Stimulated activated CD4-positive, alpha-beta T cell treated with anti-CD3 and anti-CD28 coated beads, TNF-alpha, amount 100 ng/mL, for 24 hours (primary cell): ENCODE data around the gene PCDHB5.
"Not testable (repeated sequence)": the region's sequence is repeated elsewhere in the genome, so short reads cannot be mapped to it uniquely, and the experiment has no call there.

Experiments
- DNase-seq, 3 experiments: peaks; one replicate each; pipeline ENCODE4 v3.0.0-alpha.2; 2020; ENCODE audit warnings: low read depth in 3 of 3

PCDHB5 gene

DNA sequence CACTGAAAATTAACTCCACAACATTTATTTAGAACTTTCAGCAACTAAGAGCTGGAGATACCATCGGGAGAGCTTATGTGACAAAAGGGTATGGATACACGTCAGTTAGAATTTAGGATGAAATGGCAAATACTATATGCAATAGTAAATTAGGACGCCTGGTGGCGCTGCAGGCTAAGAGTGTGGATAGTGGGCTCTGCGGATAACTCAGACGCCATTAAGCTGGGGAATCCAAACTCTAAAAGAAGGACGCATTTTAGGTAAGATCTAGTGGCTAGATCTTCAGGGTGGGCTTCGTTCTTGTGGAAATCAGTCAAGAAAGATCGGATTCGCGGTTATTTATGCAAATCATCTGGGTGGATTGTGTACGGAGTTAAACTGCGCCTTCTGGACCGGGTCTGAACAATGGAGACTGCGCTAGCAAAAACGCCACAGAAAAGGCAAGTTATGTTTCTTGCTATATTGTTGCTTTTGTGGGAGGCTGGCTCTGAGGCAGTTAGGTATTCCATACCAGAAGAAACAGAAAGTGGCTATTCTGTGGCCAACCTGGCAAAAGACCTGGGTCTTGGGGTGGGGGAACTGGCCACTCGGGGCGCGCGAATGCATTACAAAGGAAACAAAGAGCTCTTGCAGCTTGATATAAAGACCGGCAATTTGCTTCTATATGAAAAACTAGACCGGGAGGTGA is at the start of gene PCDHB5:
Gene PCDHB5 (plus strand): TSS at position 177 of the 688 bp plus-strand sequence. CDS start 229 bp downstream, at position 406.
- no peak for DNase-seq

DNA sequence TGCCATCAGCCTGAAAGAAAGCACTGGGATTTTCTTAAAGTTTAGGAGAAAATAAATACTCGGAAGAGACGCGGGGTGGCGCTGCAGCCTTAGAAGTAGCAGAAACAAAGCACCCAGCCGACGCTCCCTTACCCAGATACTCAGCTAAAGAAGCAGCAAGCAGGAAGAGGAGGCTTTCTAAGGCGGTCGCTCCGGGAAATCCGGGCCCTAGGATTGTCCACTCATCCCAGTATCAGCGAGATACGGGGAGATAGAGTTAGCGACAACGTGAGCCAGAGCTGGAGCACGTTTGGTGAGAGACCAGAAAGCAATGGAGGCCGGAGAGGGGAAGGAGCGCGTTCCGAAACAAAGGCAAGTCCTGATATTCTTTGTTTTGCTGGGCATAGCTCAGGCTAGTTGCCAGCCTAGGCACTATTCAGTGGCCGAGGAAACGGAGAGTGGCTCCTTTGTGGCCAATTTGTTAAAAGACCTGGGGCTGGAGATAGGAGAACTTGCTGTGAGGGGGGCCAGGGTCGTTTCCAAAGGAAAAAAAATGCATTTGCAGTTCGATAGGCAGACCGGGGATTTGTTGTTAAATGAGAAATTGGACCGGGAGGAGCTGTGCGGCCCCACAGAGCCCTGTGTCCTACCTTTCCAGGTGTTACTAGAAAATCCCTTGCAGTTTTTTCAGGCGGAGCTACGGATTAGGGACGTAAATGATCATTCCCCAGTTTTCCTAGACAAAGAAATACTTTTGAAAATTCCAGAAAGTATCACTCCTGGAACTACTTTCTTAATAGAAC is 40.3 kb upstream of the PCDHB5 start, which contains the start of gene PCDHB2:
Gene PCDHB2 (plus strand): TSS at position 135 of the 782 bp plus-strand sequence. CDS start 176 bp downstream, at position 311.
- no peak for DNase-seq

DNA sequence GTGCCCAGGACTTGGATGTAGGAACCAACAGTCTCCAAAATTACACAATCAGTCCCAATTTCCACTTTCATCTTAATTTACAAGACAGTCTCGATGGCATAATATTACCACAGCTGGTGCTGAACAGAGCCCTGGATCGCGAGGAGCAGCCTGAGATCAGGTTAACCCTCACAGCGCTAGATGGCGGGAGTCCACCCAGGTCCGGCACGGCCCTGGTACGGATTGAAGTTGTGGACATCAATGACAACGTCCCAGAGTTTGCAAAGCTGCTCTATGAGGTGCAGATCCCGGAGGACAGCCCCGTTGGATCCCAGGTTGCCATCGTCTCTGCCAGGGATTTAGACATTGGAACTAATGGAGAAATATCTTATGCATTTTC is 39.8 kb upstream of the PCDHB5 start:
- no peak for DNase-seq

DNA sequence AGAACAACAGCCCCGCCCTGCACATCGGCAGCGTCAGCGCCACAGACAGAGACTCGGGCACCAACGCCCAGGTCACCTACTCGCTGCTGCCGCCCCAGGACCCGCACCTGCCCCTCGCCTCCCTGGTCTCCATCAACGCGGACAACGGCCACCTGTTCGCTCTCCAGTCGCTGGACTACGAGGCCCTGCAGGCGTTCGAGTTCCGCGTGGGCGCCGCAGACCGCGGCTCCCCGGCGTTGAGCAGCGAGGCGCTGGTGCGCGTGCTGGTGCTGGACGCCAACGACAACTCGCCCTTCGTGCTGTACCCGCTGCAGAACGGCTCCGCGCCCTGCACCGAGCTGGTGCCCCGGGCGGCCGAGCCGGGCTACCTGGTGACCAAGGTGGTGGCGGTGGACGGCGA is 38.8 kb upstream of the PCDHB5 start:
- DNase-seq = not testable (repeated sequence)

DNA sequence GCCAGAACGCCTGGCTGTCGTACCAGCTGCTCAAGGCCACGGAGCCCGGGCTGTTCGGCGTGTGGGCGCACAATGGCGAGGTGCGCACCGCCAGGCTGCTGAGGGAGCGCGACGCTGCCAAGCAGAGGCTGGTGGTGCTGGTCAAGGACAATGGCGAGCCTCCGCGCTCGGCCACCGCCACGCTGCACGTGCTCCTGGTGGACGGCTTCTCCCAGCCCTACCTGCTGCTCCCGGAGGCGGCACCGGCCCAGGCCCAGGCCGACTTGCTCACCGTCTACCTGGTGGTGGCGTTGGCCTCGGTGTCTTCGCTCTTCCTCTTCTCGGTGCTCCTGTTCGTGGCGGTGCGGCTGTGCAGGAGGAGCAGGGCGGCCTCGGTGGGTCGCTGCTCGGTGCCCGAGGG is 38.4 kb upstream of the PCDHB5 start:
- not testable (repeated sequence) for DNase-seq

DNA sequence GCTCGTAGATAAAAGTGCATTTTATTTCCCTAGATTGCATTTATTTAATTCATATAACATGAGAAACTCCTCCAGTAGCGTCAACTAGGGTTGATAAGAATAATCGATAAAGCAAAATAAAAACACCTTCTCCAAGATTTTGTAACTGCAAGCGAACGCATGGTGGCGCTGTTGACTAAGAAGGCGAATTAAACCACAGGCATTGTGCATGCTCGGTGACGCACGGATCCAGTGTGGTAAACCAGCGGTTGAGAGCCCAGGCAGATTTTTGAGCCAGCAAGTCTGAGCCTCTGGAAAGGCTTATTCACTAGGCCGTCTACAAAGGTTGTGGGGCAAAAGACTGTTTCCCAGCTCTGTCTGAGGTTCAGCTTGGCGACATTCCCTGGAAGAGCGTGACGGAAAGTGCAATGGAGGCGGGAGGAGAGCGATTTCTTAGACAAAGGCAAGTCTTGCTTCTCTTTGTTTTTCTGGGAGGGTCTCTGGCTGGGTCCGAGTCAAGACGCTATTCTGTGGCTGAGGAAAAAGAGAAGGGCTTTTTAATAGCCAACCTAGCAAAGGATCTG is 34.7 kb upstream of the PCDHB5 start, which contains the start of gene PCDHB3:
Gene PCDHB3 (plus strand): TSS at position 231 of the 563 bp plus-strand sequence. CDS start 177 bp downstream, at position 408.
- DNase-seq = peak in 1 of 3 experiments; percentile 27

DNA sequence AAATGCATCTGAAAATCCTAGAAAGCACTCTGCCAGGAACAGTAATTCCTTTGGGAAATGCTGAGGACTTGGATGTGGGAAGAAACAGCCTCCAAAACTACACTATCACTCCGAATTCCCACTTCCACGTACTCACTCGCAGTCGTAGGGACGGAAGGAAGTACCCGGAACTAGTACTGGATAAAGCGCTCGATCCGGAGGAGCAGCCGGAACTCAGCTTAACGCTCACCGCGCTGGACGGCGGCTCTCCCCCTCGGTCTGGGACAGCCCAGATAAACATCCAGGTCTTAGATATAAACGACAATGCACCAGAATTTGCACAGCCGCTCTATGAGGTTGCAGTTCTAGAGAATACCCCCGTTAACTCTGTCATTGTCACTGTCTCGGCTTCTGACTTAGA is 33.9 kb upstream of the PCDHB5 start:
- no peak for DNase-seq

DNA sequence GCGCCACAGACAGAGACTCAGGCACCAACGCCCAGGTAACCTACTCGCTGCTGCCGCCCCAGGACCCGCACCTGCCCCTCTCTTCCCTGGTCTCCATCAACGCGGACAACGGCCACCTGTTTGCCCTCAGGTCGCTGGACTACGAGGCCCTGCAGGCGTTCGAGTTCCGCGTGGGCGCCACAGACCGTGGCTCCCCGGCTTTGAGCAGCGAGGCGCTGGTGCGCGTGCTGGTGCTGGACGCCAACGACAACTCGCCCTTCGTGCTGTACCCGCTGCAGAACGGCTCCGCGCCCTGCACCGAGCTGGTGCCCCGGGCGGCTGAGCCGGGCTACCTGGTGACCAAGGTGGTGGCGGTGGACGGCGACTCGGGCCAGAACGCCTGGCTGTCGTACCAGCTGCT is 32.9 kb upstream of the PCDHB5 start:
- not testable (repeated sequence) for DNase-seq

DNA sequence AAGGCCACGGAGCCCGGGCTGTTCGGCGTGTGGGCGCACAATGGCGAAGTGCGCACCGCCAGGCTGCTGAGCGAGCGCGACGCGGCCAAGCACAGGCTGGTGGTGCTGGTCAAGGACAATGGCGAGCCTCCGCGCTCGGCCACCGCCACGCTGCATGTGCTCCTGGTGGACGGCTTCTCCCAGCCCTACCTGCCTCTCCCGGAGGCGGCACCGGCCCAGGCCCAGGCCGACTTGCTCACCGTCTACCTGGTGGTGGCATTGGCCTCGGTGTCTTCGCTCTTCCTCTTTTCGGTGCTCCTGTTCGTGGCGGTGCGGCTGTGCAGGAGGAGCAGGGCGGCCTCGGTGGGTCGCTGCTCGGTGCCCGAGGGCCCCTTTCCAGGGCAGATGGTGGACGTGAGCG is 32.5 kb upstream of the PCDHB5 start:
- not testable (repeated sequence) for DNase-seq

DNA sequence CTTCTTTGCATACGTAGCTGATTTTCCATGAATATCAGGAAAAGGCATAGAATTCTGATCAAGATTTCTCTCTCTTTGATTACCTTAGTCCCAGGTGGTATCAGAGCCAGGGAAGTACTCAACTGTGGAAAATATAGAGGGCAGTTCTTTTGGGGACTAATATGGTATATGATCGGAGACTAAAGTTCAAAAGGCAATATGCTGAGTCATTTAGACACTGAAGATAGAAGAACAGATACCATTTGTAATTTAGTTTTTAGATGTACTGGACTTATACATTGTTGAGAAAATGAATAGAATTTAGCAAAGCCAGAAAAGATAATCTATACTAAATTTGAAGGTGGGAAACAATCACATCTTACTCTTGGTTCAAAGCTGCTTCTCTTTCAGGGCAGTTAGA is 29.7 kb upstream of the PCDHB5 start:
- DNase-seq = no peak

DNA sequence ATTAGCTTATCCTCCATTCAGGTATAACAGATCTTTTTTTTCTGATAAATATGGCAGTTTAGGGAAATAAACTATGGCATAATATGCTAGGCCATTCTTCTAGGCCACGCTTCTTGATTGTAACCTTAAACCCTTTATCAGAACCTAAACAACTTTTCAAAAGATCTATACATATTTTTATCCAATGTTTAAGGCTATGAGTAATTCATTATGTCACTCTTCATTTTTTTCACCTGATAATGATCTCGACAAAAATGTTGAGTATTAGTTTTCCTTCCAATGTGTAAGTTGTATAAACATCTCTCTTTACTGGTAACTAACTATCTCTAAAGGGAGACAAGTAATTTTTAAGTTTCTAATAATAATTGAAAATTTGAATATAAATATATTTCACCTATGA is 15.8 kb upstream of the PCDHB5 start:
- DNase-seq = no peak

DNA sequence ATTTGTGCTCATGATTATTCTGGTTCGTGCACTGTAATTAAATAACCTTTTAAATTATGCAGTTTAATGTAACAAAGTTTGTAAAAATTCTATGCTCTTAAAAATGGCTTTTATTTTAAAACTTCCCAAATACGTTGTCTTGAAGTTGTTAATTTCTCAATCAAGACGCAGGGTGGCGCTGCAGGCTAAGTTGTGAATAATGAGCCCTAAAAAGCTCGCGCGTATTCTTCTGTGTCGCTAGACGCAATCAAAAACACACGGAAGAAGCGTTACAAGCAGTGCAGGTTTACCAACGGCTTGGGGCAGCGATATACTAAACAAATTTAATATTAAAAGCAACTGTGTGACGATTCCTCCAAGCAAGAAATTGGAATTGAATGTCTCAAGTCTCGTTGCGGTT is 13.4 kb upstream of the PCDHB5 start, which contains the start of gene PCDHB4:
Gene PCDHB4 (plus strand): TSS at position 256 of the 400 bp plus-strand sequence. CDS start 181 bp downstream, outside the sequence.
- DNase-seq = no peak

DNA sequence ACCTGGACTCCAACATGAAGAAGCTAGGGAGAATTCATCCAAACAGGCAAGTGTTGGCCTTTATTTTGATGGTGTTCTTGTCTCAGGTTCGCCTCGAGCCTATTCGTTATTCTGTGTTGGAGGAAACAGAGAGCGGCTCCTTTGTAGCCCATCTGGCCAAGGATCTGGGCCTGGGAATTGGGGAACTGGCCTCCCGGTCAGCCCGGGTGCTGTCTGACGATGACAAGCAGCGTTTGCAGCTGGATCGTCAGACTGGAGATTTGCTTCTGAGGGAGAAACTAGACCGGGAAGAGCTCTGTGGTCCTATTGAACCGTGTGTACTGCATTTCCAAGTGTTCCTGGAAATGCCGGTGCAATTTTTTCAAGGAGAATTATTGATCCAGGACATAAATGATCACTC is 13.0 kb upstream of the PCDHB5 start:
- DNase-seq = no peak

DNA sequence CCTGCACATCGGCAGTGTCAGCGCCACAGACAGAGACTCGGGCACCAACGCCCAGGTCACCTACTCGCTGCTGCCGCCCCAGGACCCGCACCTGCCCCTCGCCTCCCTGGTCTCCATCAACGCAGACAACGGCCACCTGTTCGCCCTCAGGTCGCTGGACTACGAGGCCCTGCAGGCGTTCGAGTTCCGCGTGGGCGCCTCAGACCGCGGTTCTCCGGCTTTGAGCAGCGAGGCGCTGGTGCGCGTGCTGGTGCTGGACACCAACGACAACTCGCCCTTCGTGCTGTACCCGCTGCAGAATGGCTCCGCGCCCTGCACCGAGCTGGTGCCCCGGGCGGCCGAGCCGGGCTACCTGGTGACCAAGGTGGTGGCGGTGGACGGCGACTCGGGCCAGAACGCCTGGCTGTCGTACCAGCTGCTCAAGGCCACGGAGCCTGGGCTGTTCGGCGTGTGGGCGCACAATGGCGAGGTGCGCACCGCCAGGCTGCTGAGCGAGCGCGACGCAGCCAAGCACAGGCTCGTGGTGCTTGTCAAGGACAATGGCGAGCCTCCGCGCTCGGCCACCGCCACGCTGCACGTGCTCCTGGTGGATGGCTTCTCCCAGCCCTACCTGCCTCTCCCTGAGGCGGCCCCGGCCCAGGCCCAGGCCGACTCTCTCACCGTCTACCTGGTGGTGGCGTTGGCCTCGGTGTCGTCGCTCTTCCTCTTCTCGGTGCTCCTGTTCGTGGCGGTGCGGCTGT is 11.4 kb upstream of the PCDHB5 start:
- DNase-seq = not testable (repeated sequence)

DNA sequence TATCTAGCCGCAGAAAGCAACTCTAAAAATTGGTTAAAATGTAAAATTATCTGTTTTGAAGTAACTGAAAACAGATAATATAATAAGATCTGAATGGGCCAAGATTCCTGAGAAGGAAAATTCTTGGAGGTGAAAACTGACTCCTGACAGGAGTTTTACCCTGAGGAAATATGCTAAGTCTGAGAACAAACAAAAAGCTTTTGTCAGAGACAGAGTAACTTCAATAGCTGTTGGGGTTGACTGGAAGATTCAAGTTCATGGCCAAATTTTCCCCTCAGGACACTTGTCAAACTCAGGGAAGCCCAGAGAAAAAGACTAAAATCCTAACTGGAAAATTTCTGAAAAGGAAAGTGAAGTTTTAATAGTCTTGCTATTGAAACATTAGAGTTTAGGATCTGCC is 7.7 kb upstream of the PCDHB5 start:
- no peak for DNase-seq

DNA sequence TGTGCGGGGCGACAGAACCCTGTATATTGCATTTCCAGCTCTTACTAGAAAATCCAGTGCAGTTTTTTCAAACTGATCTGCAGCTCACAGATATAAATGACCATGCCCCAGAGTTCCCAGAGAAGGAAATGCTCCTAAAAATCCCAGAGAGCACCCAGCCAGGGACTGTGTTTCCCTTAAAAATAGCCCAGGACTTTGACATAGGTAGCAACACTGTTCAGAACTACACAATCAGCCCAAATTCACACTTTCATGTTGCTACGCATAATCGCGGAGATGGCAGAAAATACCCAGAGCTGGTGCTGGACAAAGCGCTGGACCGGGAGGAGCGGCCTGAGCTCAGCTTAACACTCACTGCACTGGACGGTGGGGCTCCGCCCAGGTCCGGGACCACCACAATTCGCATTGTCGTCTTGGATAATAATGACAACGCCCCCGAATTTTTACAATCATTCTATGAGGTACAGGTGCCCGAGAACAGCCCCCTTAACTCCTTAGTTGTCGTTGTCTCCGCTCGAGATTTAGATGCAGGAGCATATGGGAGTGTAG is 786 bp downstream of the PCDHB5 start:
- no peak for DNase-seq

DNA sequence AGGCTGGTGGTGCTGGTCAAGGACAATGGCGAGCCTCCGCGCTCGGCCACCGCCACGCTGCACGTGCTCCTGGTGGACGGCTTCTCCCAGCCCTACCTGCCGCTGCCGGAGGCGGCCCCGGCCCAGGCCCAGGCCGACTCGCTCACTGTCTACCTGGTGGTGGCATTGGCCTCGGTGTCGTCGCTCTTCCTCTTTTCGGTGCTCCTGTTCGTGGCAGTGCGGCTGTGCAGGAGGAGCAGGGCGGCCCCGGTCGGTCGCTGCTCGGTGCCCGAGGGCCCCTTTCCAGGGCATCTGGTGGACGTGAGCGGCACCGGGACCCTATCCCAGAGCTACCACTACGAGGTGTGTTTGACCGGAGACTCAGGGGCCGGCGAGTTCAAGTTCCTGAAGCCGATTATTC is 2.3 kb downstream of the PCDHB5 start:
- DNase-seq = not testable (repeated sequence)

DNA sequence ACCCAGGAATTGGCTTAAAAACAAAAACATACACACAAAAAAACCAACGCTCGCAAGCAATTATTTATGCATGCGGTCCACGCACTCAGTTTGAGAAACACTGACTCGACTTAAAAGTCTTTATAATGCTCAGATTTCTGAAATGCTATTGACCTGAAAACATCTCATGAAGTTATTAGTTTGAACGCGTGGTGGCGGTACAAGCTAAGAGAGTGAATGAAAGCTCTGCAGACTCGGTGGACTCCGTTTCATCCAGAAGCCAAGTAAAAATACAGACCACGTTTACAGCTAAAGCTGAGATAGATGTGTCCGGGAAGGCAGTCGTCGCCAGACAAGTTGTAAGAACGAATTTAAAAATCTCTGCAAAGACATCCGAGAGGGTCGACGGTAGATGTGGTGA is 14.8 kb downstream of the PCDHB5 start, which contains the start of gene PCDHB6:
Gene PCDHB6 (plus strand): TSS at position 246 of the 400 bp plus-strand sequence. CDS start 201 bp downstream, outside the sequence.
- DNase-seq = no peak

DNA sequence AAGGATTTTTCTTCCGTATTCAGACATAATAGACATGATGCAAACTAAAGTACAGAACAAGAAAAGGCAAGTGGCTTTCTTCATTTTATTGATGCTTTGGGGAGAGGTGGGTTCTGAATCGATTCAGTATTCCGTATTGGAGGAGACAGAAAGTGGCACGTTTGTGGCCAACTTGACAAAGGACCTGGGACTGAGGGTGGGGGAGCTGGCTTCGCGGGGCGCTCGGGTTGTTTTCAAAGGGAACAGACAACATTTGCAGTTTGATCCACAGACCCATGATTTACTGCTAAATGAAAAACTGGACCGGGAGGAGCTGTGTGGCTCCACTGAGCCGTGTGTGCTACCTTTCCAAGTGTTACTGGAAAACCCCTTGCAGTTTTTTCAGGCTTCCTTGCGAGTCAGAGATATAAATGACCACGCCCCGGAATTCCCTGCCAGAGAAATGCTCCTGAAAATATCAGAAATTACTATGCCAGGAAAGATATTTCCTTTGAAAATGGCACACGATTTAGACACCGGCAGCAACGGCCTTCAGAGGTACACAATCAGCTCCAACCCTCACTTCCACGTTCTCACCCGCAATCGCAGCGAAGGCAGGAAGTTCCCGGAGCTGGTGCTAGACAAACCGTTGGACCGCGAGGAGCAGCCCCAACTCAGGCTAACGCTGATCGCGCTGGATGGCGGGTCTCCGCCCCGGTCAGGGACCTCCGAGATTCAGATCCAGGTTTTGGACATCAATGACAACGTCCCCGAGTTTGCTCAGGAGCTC is 15.4 kb downstream of the PCDHB5 start:
- DNase-seq = no peak

DNA sequence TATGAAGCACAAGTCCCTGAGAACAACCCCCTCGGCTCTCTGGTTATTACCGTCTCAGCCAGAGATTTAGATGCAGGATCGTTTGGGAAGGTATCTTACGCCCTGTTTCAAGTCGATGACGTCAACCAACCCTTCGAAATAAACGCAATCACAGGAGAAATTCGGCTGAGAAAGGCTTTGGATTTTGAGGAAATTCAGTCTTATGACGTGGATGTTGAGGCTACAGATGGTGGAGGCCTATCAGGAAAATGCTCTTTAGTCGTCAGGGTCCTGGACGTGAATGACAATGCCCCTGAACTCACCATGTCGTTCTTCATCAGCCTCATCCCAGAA is 16.0 kb downstream of the PCDHB5 start:
- DNase-seq = no peak

DNA sequence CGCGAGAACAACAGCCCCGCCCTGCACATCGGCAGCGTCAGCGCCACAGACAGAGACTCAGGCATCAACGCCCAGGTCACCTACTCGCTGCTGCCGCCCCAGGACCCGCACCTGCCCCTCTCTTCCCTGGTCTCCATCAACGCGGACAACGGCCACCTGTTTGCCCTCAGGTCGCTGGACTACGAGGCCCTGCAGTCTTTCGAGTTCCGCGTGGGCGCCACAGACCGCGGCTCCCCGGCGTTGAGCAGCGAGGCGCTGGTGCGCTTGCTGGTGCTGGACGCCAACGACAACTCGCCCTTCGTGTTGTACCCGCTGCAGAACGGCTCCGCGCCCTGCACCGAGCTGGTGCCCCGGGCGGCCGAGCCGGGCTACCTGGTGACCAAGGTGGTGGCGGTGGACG is 16.6 kb downstream of the PCDHB5 start:
- DNase-seq = not testable (repeated sequence)
